ENCODE data around the gene DTNB. TPM values are rescaled to one million over a fixed set of nuclear protein-coding genes. Genes with fewer than 3 reads are reported as not detected.

DTNB gene
- total RNA-seq, 2 experiments from 2014 or later, result 23.7 to 49.8 TPM

Small RNAs within 50 kb of the gene (microRNA-seq; reads per million reads assigned to microRNA genes)
- 1,038 reads per million, percentile 84 among the genes with 10 or more reads in this experiment for gene MIR1301

Other genes with a start within 250 kb of the DTNB start
- 10 to 100 TPM; 56.1 to 62.0 TPM for gene ASXL2, start 204.9 kb upstream of the DTNB start, total RNA-seq

All from activated CD8-positive, alpha-beta memory T cell treated with anti-CD3 and anti-CD28 coated beads, Interleukin-2, amount 10 ng/mL, durations not matched to agents 7 days and 5 days (primary cell).